Measurements from ENCODE around the gene RPP21. TPM values are rescaled to one million over a fixed set of nuclear protein-coding genes. Genes with fewer than 3 reads are reported as not detected.
A peak's percentile ranks its signal among the peaks of the same experiment; 100 is the strongest.

RPP21 gene
- total RNA-seq, 1 donor from 2014 or later, result 33.5 TPM

DNA sequence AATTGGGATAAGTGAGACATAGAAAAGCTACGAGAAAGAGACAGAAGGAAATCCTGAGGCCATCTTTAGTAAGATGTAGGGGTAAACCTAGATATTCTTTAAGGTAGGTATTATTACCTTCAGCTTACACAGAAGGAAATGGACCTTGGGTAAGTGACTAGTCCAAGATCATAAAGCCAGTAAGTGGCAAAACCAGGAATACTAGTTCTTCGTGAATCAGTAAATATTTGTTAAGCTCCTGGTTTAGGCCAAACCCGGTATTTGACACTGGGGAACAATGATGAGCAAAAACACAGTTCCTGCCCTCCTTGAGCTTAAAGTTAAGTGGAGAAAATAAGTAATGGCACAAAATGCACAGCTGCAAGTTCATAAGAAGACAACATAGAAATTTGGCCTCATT is 13.0 kb upstream of the RPP21 start:
- no peak overlapping the region for H3K4me3 Mint-ChIP-seq (ENCODE audit: unreplicated experiment)

DNA sequence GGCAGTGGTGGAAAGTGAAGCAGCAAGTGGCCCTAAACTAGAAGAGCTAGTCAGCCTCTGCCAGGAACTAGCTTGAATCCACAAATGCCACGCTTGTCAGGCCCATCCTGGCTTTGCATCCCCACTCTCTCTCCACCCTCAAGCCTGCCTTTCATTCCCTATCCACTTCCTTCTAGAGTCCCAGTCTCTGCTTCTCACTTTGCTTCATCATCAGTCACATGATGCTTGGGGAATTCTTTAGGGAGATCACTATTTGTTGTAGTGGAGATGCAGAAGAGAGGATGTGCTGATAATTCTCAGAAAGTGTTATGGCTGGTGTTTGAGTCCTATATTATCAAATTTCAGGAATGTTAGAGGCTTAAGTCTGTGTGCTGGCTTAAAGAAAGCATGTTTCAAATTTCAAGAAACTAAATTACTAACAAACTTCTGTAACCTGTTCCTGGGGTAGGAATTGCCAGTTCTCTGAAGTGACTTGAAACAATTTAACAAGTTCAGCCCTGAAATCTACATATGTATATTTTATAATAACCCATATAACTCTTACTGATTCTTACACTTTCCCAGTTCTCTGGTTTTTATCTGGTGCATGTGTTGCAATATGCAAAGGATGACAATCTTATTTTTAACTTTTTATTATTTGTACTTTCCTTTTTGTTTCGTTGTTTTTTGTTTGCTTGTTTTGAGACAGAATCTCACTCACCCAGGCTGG is 10.7 kb upstream of the RPP21 start:
- TF ChIP-seq, protein P1, sequence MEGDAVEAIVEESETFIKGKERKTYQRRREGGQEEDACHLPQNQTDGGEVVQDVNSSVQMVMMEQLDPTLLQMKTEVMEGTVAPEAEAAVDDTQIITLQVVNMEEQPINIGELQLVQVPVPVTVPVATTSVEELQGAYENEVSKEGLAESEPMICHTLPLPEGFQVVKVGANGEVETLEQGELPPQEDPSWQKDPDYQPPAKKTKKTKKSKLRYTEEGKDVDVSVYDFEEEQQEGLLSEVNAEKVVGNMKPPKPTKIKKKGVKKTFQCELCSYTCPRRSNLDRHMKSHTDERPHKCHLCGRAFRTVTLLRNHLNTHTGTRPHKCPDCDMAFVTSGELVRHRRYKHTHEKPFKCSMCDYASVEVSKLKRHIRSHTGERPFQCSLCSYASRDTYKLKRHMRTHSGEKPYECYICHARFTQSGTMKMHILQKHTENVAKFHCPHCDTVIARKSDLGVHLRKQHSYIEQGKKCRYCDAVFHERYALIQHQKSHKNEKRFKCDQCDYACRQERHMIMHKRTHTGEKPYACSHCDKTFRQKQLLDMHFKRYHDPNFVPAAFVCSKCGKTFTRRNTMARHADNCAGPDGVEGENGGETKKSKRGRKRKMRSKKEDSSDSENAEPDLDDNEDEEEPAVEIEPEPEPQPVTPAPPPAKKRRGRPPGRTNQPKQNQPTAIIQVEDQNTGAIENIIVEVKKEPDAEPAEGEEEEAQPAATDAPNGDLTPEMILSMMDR (IDR thresholded peaks at IDR 0.05; ENCODE audit: insufficient read depth, low read depth, low read length), result no peak
- no peak for TF ChIP-seq EZH2 (IDR thresholded peaks at IDR 0.05; ENCODE audit: insufficient read depth, low read length)
- no peaks in the 10 kb centered on the region for H3K9me3 ChIP-seq (ENCODE audit: insufficient read depth, low read depth, low read length)
- H3K79me2 ChIP-seq (ENCODE audit: insufficient read depth, low read length), result no peaks in the 10 kb centered on the region
- no peak overlapping the region for H3K4me3 ChIP-seq (ENCODE audit: insufficient read depth, low read depth, low read length)
- no peaks in the 10 kb centered on the region for H4K20me1 ChIP-seq (ENCODE audit: insufficient read depth, low read length)
- H2AFZ ChIP-seq (ENCODE audit: low read depth, low read length), result no peak overlapping the region
- no peak for FAIRE-seq
- H3K27me3 Mint-ChIP-seq (ENCODE audit: low read depth, unreplicated experiment), result no peaks in the 10 kb centered on the region
- no peak overlapping the region for H3K27ac Mint-ChIP-seq (ENCODE audit: unreplicated experiment)
- no peak overlapping the region for H3K4me2 ChIP-seq (ENCODE audit: low read length)
- no peak overlapping the region for H3K9ac ChIP-seq (ENCODE audit: low read length)
- no peak for DNase-seq (ENCODE audit: low read depth)
- H3K36me3 ChIP-seq (ENCODE audit: insufficient read depth, low read length), result peaks cover 50% of the 10 kb centered on the region
- H3K9me3 Mint-ChIP-seq (ENCODE audit: unreplicated experiment), result no peaks in the 10 kb centered on the region
- H3K36me3 Mint-ChIP-seq (ENCODE audit: low read depth, unreplicated experiment), result peaks cover 21% of the 10 kb centered on the region
- H3K4me1 ChIP-seq (ENCODE audit: insufficient read depth, low read length), result no peaks in the 10 kb centered on the region
- H3K27ac ChIP-seq (ENCODE audit: low read depth, low read length), result no peak overlapping the region
- no peaks in the 10 kb centered on the region for H3K27me3 ChIP-seq (ENCODE audit: insufficient read depth, low read length)
- H3K4me3 Mint-ChIP-seq (ENCODE audit: unreplicated experiment), result no peak overlapping the region
- H3K4me1 Mint-ChIP-seq (ENCODE audit: low read depth, unreplicated experiment), result peaks cover 4% of the 10 kb centered on the region

More for the DNA sequence above, 13.0 kb upstream of the RPP21 start:
- no peak for FAIRE-seq
- Histone ChIP-seq H2AFZ (ENCODE audit: low read depth, low read length) (no peak overlapping the region), H3K9ac (ENCODE audit: low read length) (no peak overlapping the region), H3K27me3 (ENCODE audit: insufficient read depth, low read length) (no peaks in the 10 kb centered on the region), H3K27ac (ENCODE audit: low read depth, low read length) (no peak overlapping the region), H4K20me1 (ENCODE audit: insufficient read depth, low read length) (no peaks in the 10 kb centered on the region), H3K4me3 (ENCODE audit: insufficient read depth, low read depth, low read length) (no peak overlapping the region), H3K36me3 (ENCODE audit: insufficient read depth, low read length) (peaks cover 33% of the 10 kb centered on the region), H3K4me2 (ENCODE audit: low read length) (no peak overlapping the region), H3K79me2 (ENCODE audit: insufficient read depth, low read length) (peaks cover 8% of the 10 kb centered on the region), H3K9me3 (ENCODE audit: insufficient read depth, low read depth, low read length) (no peaks in the 10 kb centered on the region), H3K4me1 (ENCODE audit: insufficient read depth, low read length) (peaks cover 7% of the 10 kb centered on the region)
- DNase-seq (ENCODE audit: low read depth), result no peak
- TF ChIP-seq, protein P1 (IDR thresholded peaks at IDR 0.05; ENCODE audit: insufficient read depth, low read depth, low read length), result no peak
- no peak for TF ChIP-seq EZH2 (IDR thresholded peaks at IDR 0.05; ENCODE audit: insufficient read depth, low read length)
- Mint-ChIP-seq H3K27me3 (ENCODE audit: low read depth, unreplicated experiment) (no peaks in the 10 kb centered on the region), H3K36me3 (ENCODE audit: low read depth, unreplicated experiment) (peaks cover 14% of the 10 kb centered on the region), H3K27ac (ENCODE audit: unreplicated experiment) (no peak overlapping the region), H3K9me3 (ENCODE audit: unreplicated experiment) (no peaks in the 10 kb centered on the region), H3K4me1 (ENCODE audit: low read depth, unreplicated experiment) (peaks cover 6% of the 10 kb centered on the region)

DNA sequence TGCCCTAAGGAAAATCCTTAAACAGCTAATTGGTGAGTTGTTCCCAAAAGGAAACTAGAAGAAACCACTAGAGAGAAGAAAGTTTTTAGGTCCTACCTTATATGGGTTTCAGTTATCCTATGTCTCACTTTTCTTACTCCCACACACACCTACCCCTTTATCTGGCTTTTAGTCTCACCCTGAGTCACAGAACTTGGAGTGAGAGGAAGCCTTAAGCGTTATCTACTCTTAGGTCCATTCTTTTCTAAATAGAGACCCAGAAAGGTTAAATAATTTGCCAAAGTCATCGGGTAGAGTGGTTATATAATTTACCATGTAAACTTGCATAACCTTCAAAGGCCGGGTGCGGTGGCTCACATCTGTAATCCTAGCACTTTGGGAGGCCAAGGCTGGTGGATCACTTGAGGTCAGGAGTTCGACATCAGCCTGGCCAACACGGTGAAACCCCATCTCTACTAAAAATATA is 4.3 kb upstream of the RPP21 start:
- Histone ChIP-seq H3K4me2 (ENCODE audit: low read length) (no peak overlapping the region), H3K4me1 (ENCODE audit: insufficient read depth, low read length) (peaks cover 4% of the 10 kb centered on the region), H2AFZ (ENCODE audit: low read depth, low read length) (no peak overlapping the region), H3K9me3 (ENCODE audit: insufficient read depth, low read depth, low read length) (no peaks in the 10 kb centered on the region), H3K27ac (ENCODE audit: low read depth, low read length) (no peak overlapping the region), H3K4me3 (ENCODE audit: insufficient read depth, low read depth, low read length) (no peak overlapping the region), H3K27me3 (ENCODE audit: insufficient read depth, low read length) (no peaks in the 10 kb centered on the region), H3K36me3 (ENCODE audit: insufficient read depth, low read length) (peaks cover 37% of the 10 kb centered on the region), H3K79me2 (ENCODE audit: insufficient read depth, low read length) (peaks cover under 1% of the 10 kb centered on the region), H3K9ac (ENCODE audit: low read length) (no peak overlapping the region), H4K20me1 (ENCODE audit: insufficient read depth, low read length) (no peaks in the 10 kb centered on the region)
- FAIRE-seq (no peak), DNase-seq (ENCODE audit: low read depth) (peak; percentile 74)
- Mint-ChIP-seq H3K4me1 (ENCODE audit: low read depth, unreplicated experiment) (peaks cover 6% of the 10 kb centered on the region), H3K36me3 (ENCODE audit: low read depth, unreplicated experiment) (peaks cover 23% of the 10 kb centered on the region), H3K27me3 (ENCODE audit: low read depth, unreplicated experiment) (no peaks in the 10 kb centered on the region), H3K27ac (ENCODE audit: unreplicated experiment) (no peak overlapping the region), H3K4me3 (ENCODE audit: unreplicated experiment) (no peak overlapping the region), H3K9me3 (ENCODE audit: unreplicated experiment) (no peaks in the 10 kb centered on the region)
- TF ChIP-seq, protein P1 (IDR thresholded peaks at IDR 0.05; ENCODE audit: insufficient read depth, low read depth, low read length), result no peak
- TF ChIP-seq EZH2 (IDR thresholded peaks at IDR 0.05; ENCODE audit: insufficient read depth, low read length), result no peak

Measured in astrocyte (in vitro differentiated cells and primary cell).